Measurements from ENCODE around the gene MYLK.

Gene MYLK

GRCh38 chr3:123768480-123769355 lies 115.4 kb downstream of the MYLK start:
- no peak for DNase-seq

GRCh38 chr3:123767564-123768292 lies 116.4 kb downstream of the MYLK start:
- no peak for DNase-seq

GRCh38 chr3:123767009-123767372 lies 117.1 kb downstream of the MYLK start:
- DNase-seq, result no peak

- DNase-seq, result no peak
These were observed 117.7 kb downstream of the MYLK start for GRCh38 chr3:123766193-123767008.

- DNase-seq, result no peak
These were observed 118.5 kb downstream of the MYLK start for GRCh38 chr3:123765475-123766128.

GRCh38 chr3:123764647-123765046 lies 119.5 kb downstream of the MYLK start:
- DNase-seq, result no peak

GRCh38 chr3:123762805-123763204 lies 121.3 kb downstream of the MYLK start:
- DNase-seq, result no peak

GRCh38 chr3:123760817-123761216 lies 123.3 kb downstream of the MYLK start:
- DNase-seq, result no peak

- no peak for DNase-seq
These were observed 124.3 kb downstream of the MYLK start for GRCh38 chr3:123759871-123760270.

GRCh38 chr3:123759311-123759710 lies 124.8 kb downstream of the MYLK start:
- no peak for DNase-seq

GRCh38 chr3:123758081-123758564 lies 126.0 kb downstream of the MYLK start:
- peak; percentile 84 for DNase-seq

- DNase-seq, result peak; percentile 50
These were observed 126.7 kb downstream of the MYLK start for GRCh38 chr3:123757281-123757940.

- no peak for DNase-seq
These were observed 128.6 kb downstream of the MYLK start for GRCh38 chr3:123755501-123755900.

- DNase-seq, result no peak
These were observed 129.0 kb downstream of the MYLK start for GRCh38 chr3:123755085-123755484.

- no peak for DNase-seq
These were observed 130.8 kb downstream of the MYLK start for GRCh38 chr3:123753286-123753685.

- DNase-seq, result no peak
These were observed 131.9 kb downstream of the MYLK start for GRCh38 chr3:123752228-123752627.

- no peak for DNase-seq
These were observed 132.7 kb downstream of the MYLK start for GRCh38 chr3:123751433-123751832.

GRCh38 chr3:123750659-123751420 lies 133.3 kb downstream of the MYLK start:
- DNase-seq, result peak; percentile 95

- DNase-seq, result peak; percentile 44
These were observed 133.9 kb downstream of the MYLK start for GRCh38 chr3:123750209-123750608.

- peak; percentile 92 for DNase-seq
These were observed 134.4 kb downstream of the MYLK start for GRCh38 chr3:123749711-123750110.

All from fibroblast of skin of back (primary cell).